NCI-H128 (cell line): ENCODE measurements around the gene MCTP2.

Experiments used
- DNase-seq: peaks from one replicate; lab custom pipeline; 2025; ENCODE audit not compliant: unreplicated experiment; lab: John Stamatoyannopoulos, UW

The MCTP2 gene

DNA sequence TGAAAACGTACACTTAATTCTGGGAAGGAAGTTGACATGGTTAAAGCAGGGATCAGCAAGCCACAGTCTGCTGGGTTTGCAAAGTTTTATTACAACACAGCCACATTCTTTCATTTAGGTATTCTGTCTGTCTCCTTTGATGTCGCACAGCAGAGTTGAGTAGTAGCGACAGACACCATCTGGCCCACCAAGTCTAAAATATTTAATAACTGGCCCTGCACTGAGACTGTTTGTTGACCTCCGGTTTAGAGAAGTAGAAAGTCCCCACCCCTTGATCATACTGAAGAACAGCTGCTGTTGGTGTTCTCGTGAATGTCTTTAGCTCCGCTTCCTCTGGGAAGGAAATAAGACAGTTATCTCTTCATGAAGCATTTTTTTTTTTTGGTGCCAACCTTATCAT is 66.2 kb downstream of the MCTP2 start:
- DNase-seq, result no peak

DNA sequence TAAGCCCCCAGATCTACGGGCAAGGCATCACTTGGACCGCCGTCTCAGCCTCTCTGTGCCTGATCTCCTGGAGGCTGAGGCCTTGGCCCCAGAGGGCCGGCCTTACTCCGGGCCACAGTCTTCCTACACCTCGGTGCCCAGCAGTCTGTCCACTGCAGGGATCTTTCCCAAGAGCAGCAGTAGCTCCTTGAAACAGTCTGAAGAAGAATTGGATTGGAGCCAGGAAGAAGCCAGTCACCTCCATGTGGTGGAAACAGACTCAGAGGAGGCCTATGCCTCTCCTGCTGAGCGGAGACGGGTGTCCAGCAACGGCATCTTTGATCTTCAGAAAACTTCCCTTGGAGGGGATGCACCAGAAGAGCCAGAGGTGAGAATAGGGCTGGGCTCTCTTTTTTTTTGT is 67.0 kb downstream of the MCTP2 start:
- no peak for DNase-seq

DNA sequence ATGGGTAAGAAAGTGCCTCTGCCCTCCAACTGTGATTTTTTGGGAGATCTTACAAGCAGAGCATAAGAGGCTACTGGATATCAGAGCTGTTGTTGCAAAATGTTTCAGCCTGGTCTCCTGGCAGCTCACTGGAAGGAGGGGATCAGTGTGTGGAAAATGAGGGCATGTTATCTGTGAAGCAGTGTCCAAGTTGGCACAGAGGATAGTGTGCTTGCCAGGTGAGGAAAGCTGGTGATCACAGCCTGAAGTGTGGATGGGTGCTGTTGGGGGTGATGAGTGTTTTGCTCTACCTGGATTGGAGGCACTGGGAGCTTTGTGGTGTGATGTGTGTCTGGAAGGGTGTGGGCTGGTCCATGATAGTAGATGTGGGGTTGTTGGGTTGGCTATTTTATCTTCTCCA is 69.3 kb downstream of the MCTP2 start:
- DNase-seq, result no peak

DNA sequence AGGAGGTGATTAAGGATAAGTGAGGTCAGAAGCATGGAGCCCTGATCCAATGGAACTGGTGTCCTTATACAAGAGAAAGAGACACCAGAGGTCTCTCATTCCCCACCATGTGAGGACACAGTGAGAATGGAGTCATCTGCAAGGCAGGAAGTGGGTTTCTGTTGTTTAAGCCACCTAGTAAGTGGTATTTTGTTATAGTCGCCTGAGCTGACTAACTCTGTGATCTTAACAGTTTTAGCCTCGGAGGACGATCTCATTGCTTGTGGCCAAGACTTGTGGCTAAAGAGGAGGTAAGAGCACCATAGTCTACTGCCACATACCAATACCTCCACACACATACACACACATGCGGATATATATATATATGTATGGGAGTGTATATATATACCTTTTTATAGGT is 73.8 kb downstream of the MCTP2 start:
- no peak for DNase-seq

DNA sequence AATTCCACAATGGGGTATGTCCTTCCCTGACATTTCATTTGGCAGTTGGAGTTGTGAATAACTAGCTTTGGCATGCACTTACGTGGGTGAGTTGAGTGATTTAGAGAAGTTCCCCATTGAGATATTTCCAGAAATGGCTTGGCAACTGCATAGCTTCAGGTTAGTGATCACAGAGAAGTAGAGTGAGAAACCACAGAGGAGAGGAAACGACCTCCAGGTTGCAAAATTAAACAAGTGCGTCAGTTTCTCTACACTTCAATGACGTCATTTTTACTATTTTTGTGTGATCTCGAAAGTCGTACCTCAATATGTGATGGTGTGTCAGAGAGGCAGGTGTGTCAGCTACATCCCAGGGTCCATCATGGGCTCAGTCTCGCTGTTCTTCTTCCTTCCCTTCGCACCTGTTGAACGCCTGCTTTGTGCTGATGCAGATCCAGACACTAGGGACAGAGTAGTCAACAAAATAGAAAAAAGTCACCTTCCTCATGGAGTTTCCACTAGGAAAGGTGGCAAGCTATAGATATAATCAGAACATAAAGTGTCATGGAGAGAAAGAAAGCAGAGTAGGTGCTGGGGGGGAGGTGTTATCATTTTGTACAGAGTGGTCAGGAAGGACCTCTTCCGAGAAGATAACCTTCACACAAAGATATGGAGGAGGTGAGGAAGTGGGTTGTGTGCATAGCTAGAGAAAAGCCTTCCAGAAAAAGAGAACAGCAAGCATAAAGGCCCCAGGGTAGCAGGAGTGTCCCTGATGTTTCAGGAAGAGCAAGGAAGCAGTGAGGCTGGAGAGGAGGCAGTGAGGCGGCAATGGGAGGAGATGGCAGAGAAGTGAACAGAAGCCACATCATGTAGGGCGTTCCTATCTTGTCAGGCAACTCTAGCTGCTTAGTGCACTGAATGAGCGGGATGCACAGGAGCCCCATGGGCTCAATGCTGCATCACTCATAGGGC is 75.6 kb downstream of the MCTP2 start:
- DNase-seq, result no peak

DNA sequence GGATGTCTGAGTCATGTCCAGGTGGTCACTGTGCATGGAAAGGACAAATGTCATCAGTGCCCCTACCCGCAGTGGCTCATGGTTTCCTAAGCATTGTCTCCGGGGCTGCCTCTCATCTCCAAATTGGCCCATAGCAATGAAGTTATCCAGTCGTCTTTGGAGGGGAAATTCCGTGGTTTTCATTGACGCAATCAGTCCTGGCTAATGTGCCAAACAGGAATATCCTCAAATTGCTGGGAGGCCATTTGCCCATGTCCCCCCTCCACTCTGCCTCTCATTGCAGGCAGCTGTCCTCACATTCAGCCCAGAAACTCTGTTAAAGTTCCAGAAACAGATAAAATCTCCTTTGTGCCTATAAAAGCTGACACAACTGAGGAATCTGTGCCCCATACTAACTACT is 81.6 kb downstream of the MCTP2 start:
- DNase-seq, result no peak

DNA sequence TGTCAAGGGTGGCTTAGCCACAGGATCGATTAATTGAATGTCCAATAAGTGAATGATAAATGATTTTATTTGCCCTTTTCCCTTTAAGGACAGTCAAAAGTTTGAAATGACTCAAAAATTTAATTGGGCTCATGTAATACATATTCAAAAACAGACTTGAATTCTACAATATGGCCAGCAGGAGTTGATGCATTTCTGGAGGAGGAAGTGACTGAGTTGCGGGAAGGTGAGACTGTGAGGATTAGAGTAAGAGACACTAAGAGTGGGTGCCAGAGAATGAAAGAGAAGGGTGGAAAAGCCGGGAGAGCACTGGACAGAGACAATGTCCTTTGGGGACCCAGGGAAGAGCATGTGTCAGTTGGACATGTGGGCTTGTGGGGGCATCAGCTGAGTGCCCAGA is 83.3 kb downstream of the MCTP2 start:
- DNase-seq, result no peak

DNA sequence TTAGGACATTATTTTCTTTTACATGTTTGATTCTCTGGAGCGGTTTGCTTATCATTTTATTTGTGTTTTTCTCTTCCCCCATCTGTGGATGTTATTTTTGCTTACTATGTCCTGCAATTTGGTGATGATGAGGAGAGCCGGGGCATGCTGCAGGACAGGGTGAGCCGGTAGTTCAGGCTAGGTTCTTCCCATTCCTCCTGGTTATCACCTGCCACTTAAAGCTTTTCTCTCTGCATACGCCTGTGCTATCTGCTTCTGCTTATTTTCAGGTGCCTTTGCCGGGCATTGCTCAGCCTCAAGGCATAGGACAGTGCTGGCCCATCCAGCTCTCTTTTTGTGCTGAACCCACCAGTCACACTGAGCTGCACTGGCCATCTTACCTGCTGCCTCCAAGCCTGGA is 85.8 kb downstream of the MCTP2 start:
- DNase-seq, result no peak

DNA sequence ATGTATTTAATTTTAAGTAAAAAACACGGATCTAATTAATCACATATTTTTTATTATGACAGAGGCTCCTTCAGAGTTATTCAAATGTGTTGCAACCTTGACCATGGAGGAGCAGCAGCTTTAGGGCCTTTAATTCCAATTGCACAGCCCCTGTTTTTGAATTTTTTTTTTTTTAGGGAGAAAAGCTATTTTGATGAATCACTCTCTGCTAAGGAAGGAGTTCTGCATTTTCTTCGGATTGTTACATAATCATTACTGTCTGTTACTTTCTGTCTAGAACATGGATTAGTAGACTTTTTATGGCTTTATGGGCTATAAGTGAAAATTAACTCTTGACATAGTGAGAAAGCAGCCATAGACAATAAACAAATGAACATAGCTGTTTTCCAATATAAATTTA is 90.8 kb downstream of the MCTP2 start:
- no peak for DNase-seq

DNA sequence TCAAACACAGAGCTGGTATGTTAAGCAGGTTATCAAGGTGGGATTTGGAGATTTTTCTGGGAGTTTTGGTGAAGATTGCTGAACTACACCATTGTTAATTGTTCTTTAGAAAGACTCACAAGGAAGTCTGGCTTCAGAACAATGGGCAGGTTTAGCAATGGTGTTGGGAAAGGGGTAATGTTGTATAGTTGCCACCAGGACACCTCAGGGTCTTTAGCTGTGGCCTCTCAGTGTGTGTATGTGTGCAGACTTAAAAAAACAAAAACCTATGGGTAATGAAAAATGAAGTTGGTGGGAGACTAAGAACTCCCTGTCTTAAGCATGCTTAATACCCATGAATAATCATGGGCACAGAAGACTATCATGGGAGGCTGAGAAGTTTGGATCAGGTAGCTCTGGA is 91.7 kb downstream of the MCTP2 start:
- DNase-seq, result no peak

DNA sequence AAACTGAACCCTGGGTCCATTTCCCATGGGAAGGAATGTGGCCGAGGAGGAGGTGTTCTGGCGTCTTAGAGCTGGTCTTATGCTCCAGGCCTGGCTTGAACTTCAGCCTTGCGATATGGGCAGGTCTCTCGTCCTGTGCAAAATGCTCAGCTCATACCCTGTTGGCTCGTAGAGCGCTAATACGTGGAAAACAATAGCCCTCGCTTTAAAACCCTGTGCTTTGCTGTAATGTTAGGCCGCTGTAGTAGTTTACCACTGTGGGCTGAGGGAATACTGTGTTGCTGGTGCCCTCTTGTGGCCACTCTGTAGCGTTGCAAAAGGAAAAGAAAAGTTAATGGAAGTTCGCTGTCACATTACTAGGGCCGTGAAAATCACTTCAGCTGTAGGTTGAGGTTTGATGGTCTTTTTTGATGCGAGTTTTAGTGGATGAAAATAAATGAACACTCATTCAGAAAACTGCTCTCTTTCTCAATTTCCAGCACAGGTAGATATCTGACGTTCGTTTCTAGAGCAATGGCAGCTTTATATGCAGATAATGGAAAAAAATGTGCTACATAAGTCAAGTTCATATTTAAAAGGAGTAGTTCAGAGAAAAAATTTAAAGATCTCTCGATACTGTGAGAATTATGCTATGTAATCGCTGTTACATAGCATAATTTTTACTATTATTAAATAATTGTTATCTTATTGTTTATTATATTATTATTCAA is 92.9 kb downstream of the MCTP2 start:
- DNase-seq, result no peak

DNA sequence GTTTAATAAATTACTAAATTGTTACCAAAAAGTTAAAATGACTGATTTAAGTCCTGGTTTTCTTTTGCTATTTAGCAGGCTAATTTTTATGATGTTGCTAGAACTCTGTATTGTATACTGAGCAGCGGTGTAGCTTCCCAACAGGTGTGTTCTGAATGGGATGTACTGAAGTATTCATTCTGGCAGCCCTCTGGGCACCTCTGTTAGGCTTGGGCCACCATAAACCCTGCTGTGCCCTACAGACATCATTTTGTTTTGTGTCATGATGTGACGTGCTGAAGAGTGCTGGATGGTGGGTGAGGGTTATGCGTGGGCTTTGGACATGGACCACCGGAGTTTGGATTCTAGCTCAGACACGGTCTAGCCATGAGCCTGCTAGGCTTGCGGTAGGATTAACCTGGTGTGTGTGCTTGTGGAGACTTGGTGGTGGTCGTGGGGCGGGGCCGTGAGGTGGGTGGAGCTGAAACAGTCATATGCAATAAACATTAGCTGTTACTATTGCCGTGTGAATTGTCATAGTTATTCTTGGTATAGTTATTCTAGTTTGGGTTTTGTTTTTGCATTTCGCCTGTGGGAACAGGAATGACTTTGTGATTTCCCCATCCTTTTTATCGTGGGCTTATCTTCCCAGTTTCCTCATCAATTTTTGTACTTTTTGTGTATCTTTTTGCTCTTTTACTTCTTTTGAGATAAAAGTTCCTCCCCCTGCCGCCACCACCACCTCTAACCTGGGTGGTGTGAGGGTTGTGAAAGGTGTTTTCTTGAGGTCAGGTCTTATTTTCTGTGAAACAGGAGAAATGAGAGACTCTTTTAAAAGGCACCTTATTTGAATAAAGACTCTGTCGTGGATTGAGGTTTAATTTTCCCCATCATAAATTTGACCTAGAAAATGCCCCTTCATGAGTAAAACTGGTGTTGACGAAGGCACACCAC is 93.7 kb downstream of the MCTP2 start:
- DNase-seq, result no peak

DNA sequence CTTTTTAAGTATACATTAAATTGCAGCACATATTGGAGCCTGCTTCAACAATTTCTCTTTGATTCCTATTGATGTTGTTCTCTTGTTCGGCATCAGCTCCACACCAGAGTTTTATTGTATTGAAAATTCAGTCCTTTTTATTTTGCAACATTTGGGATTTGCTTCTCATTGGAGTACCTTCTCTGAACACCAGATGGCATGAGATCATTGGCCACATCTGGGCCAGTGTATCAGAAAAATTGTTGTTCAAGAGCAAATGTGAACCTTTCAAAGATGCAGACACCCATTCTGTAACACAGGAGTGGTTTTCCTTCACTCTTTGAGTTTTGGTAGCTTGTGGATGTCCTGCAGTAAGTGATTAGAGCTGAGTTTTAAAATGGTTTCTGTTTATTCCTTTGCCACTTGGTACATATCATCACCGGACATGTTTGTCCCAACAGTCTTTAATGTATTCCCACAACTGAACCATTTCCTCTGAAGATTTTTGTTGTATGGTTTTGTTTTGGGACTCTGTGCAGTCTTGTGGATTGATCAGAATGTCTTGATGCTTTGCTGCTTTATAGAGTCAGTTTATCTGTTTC is 96.1 kb downstream of the MCTP2 start:
- DNase-seq, result no peak

DNA sequence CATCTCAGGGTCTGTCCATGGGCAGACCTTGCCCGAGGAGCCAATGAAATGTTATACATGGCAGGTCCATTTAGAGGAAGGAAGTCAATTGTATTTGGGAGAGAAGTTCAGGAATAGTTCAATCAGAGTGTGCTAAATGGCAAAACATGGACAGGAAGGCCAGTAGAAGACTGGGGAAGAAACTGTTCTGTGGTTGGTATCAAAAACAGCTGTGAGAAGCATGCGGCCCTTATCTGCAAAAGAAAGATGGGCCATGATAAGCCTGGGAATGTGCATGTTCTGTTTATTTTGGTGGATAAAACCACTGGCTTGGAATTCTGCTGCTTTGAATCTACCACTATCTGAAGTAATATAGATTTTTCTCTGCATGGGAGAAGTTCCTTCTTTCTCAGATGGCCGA is 100.4 kb downstream of the MCTP2 start:
- DNase-seq, result no peak

DNA sequence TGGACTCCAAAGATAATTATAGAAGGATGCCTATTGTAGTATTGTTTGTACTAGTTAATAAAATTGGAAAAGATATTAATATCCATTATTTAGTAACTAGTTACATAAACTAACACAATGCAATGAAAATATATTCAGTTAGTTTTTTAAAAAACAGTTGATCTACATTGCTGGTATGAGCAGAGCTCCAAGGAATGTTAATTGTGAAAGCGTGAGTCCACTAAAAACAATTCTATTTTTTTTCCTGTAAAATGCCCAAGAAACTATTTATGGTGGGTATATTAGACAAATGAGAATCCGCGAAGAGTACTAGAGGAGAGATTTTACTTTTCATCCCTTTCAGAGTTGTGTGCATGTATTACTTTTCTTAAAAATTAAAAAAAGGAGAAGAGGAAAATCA is 104.3 kb downstream of the MCTP2 start:
- DNase-seq, result no peak

DNA sequence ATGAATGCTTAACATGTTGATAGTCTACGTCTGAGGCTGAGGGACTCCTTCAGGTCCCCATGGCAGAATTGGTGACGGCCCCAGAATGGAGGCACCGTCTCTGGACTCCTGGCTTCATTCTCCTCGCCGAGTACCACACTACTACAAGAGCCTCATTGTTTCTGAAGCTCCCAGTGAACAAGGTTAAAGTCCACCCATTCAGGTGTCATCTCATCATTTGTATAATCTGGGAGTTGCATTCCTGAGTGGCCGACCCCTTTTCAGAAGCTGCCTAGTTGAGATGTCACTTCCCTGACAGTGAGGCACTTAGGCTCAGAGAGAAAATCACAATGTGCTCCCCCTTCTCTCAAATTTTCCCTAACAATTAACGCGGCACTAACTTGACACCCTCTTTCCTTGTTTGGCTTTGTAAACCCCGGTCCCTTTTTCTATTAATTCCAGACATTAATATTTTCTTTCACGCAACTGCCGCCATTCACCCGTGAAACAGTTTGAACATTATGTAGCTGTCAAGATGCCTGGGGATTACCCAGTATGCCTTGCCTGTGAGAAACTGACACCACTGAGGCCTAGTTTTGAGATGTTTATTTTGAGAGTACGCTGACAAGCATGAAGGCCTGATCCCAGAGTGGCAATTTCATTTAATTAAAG is 105.6 kb downstream of the MCTP2 start:
- no peak for DNase-seq

DNA sequence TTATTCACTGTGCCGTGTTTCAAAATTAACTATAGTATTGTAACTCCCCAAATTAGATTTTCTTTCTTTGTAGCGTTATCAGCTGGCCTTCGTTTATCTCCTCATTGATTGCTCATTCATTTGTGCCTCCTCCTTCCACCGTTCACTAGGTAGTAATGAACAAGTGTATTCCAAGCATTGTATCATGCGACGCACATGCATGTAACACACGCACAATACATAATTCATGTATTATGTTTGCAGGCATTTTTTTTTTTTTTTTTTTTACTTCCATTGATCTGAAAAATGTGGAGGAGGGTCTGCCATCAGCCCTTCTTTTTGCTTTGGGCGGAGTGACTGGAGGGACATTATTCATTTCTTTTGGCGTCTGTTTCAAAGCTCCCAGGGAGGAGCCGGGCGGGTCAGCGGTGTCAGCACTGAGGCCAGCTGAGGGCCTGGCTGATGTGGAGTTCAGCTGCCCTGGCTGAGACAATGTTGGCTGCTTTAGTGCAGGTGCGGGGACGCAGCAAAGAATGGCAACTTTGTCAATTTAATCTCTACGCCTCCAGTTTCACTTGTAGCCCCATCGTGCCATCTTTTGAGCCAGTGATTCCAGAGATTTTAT is 107.0 kb downstream of the MCTP2 start:
- no peak for DNase-seq

DNA sequence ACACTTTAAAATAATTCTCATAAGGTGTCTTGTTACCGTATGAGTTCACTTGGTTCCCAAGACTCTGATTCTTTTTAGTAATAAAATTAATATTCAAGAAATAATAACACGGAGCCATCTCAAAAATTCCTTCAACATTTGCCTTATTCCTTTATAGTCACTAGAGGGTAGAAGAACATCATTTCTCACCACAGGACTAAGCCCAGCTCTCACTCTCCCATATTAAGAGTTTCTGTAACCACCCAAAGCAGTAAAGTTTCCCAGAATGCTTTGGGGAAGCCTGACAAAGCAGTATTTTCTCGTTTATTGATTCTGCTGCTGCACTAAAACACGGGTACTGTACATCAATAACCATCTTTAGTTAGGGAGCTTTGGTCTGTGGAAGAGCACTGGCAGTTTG is 114.9 kb downstream of the MCTP2 start:
- no peak for DNase-seq

DNA sequence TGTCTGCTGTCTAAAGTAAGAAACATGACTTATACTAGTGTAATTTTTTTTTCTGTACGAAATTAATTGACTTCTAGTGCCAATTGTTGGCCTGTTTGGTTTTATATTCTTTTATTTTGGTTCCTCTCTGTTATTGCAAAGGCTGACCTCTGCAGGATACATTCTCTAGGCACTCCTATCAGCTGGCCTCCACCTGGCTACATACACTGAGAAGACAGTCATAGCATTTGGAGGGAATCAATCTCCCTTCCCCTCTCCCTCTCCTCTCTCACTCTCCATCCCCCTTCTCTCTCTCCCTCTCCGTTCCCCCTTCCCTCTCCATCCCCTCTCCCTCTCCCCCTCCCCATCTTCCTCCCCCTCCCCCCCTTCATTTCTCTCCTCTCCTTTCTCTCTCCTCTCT is 116.7 kb downstream of the MCTP2 start:
- DNase-seq, result no peak

DNA sequence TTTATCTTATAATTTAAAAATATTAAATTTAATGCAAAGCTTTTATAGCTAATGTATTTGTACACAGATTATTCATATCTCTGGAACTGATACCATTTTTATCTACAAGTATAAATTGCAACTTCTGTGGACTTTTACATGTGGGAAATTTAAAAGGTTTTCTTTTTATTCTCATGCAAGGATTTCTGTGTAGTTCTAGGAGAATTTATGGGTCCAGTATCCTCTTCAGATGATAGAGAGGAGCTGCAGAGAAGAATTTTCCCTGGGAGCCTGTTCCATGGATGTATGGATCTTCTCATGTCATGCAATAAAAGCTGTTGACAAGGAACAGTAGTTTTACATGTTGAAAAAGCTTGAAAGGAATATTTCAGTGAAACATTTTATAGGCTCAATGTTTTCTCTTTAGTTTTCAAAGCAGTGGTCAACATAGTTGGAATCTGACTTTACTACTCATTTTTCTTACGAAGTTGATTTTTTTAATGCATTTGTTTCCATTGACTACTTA is 119.7 kb downstream of the MCTP2 start:
- DNase-seq, result no peak
